ENCODE data around the gene SDK1. TPM values are rescaled to one million over a fixed set of nuclear protein-coding genes. Genes with fewer than 3 reads are reported as not detected.

SDK1 gene
- total and polyA plus RNA-seq, 2 donors (not counting 3 experiments of a cell fraction or from before 2014, with no cell fraction given): 1.6 to 3.9 TPM

DNA sequence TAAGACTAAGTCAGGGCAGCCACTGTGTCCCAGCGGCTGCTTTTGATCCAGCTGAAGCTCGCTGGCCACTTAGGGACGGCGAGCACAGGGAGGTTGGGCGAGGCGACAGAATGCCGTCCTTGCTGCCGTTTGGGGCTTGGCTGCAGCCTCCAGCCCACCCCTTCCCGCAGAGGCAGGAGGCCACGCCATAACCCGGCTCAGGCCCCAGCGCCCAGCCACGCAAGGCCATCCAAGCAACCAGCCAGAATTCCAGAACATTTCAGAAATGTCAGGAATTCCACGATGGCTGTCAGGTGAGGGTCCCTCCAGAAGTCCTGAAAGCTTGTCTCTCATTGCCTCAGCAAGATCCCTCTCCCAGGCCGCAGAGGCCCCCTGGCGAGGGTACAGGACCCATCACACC lies 901.9 kb downstream of the SDK1 start:
- Histone ChIP-seq H3K4me1 (ENCODE audit: control insufficient read depth, extremely low read depth, insufficient read depth, low read length) (no peaks in the 10 kb centered on the region), H2AFZ (ENCODE audit: low read depth, low read length) (no peak overlapping the region), H3K36me3 (ENCODE audit: control insufficient read depth in 2 of 2, extremely low read depth in 1 of 2, insufficient read depth in 2 of 2, low read length in 2 of 2) (no peaks in the 10 kb centered on the region), H3K9me3 (replicated peaks; ENCODE audit: control insufficient read depth, insufficient read depth, low read length) (peaks cover 3% of the 10 kb centered on the region), H3K9ac (replicated peaks; ENCODE audit: extremely low read depth, insufficient read depth, low read length) (no peak overlapping the region), H3K9me1 (replicated peaks; ENCODE audit: control insufficient read depth, extremely low read depth, insufficient read depth, low read length) (no peaks in the 10 kb centered on the region), H3K79me2 (ENCODE audit: control insufficient read depth, insufficient read depth, low read length) (no peaks in the 10 kb centered on the region), H3K4me3 (replicated peaks in 1 of 3; ENCODE audit: insufficient read depth in 1 of 3, low read depth in 1 of 3, low read length in 3 of 3) (no peak overlapping the region), H4K20me1 (replicated peaks; ENCODE audit: control insufficient read depth, extremely low read depth, insufficient read depth, low read length) (no peaks in the 10 kb centered on the region), H3K4me2 (ENCODE audit: insufficient read depth, low read length) (no peak overlapping the region), H3K27ac (ENCODE audit: insufficient read depth, low read depth, low read length) (no peak overlapping the region), H3K27me3 (ENCODE audit: control insufficient read depth in 2 of 2, insufficient read depth in 2 of 2, low read length in 2 of 2) (no peaks in the 10 kb centered on the region)
- dilution Hi-C loops (cut with MboI; ENCODE audit: extremely low pct_ligation_motif_present, low sequenced_read_pairs): no loop called here
- POLR2A ChIA-PET: no interaction called here
- FAIRE-seq: no peak
- no peak for TF ChIP-seq MYC (IDR thresholded peaks at IDR 0.05; ENCODE audit: low read depth, low read length)
- no peak for TF ChIP-seq MAX (IDR thresholded peaks at IDR 0.05; ENCODE audit: insufficient read depth, insufficient read length)
- no peak for TF ChIP-seq GATA2 (IDR thresholded peaks at IDR 0.05; ENCODE audit: insufficient read depth, insufficient read length, low read depth, low read length)
- TF ChIP-seq POLR2AphosphoS5 (IDR thresholded peaks at IDR 0.05; ENCODE audit: insufficient read depth, low read depth, low read length): no peak
- TF ChIP-seq EZH2 (IDR thresholded peaks at IDR 0.05; ENCODE audit: borderline replicate concordance, low read depth, low read length, severe bottlenecking): no peak
- no peak for TF ChIP-seq FOS (IDR thresholded peaks at IDR 0.05; ENCODE audit: borderline replicate concordance, insufficient read depth, low read length)
- TF ChIP-seq, protein P1, sequence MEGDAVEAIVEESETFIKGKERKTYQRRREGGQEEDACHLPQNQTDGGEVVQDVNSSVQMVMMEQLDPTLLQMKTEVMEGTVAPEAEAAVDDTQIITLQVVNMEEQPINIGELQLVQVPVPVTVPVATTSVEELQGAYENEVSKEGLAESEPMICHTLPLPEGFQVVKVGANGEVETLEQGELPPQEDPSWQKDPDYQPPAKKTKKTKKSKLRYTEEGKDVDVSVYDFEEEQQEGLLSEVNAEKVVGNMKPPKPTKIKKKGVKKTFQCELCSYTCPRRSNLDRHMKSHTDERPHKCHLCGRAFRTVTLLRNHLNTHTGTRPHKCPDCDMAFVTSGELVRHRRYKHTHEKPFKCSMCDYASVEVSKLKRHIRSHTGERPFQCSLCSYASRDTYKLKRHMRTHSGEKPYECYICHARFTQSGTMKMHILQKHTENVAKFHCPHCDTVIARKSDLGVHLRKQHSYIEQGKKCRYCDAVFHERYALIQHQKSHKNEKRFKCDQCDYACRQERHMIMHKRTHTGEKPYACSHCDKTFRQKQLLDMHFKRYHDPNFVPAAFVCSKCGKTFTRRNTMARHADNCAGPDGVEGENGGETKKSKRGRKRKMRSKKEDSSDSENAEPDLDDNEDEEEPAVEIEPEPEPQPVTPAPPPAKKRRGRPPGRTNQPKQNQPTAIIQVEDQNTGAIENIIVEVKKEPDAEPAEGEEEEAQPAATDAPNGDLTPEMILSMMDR (IDR thresholded peaks at IDR 0.05; ENCODE audit: extremely low read depth in 1 of 2, insufficient read depth in 1 of 2, low read depth in 1 of 2, low read length in 2 of 2): no peak
- no peak for TF ChIP-seq POLR2A (IDR thresholded peaks at IDR 0.05; ENCODE audit: low read depth, low read length)
- TF ChIP-seq JUN (IDR thresholded peaks at IDR 0.05; ENCODE audit: borderline replicate concordance, insufficient read depth, insufficient read length, low read depth): no peak
- intact Hi-C loops (cut with micrococcal nuclease): no loop called here
- no TSS peak for BruUV-seq (replicated peaks)
- CTCF ChIA-PET: interaction anchor here (1.1 kb wide), 1 partner anchor 10 kb away, joined by 4 read pairs; no protein-coding TSS in a partner anchor
- DNase-seq (ENCODE audit: low read depth, low spot score): no peak

Data from endothelial cell of umbilical vein (primary cell).